Stomach (tissue), 4 donors: ENCODE measurements around the gene FLT3LG.

Experiments
- EP300 ChIP-seq: sonication (generic); formaldehyde crosslinking; IDR thresholded peaks from one replicate; pipeline ENCODE4 v1.6.1; 2017; ENCODE audit warnings: antibody characterized with exemption
- POLR2A ChIP-seq, 4 donors: fragments of 450-650 bp; IDR thresholded peaks; one replicate each; pipeline ENCODE4 v1.6.1; 2016; ENCODE audit warnings: antibody characterized with exemption in 4 of 4, control low read depth in 2 of 4, mild to moderate bottlenecking in 1 of 4, moderate library complexity in 1 of 4
- POLR2AphosphoS5 ChIP-seq, 3 donors: sonication (generic); formaldehyde crosslinking; IDR thresholded peaks; one replicate each; pipeline ENCODE4 v1.6.1; 2016; ENCODE audit warnings: antibody characterized with exemption in 3 of 3
- TF ChIP-seq, protein P1 (sequence below), 7 experiments: fragments of 450-650 bp in 4 of 7; fragments of 200-600 bp in 3 of 7; sonication (generic) in 3 of 7; IDR thresholded peaks; one replicate each; pipeline ENCODE4 v1.5.1; 2016 to 2019; ENCODE audit warnings: antibody characterized with exemption in 7 of 7, control low read depth in 2 of 7, mild to moderate bottlenecking in 1 of 7

DNA sequence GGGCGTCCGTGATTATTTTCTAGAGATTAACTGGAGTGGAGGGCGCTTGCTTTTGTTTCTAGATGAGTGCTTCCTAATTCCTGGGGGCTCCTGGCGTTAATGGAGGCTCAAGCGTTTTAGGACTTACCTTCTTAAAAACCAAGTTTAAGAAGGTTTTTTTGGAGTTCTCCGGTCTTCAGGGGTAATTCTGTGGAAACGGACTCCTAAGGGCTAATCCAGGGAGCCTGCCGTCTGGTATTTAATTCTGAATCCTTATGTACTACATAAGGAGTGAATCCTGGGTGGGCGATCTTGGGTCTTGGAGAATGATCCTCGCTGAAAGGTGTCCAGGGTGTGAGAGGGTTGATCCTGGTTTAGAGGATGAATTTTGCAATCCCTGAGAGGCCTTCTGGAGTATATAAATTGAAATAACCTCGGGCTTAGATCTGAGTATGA lies 22.6 kb downstream of the FLT3LG start:
- TF ChIP-seq, protein P1, sequence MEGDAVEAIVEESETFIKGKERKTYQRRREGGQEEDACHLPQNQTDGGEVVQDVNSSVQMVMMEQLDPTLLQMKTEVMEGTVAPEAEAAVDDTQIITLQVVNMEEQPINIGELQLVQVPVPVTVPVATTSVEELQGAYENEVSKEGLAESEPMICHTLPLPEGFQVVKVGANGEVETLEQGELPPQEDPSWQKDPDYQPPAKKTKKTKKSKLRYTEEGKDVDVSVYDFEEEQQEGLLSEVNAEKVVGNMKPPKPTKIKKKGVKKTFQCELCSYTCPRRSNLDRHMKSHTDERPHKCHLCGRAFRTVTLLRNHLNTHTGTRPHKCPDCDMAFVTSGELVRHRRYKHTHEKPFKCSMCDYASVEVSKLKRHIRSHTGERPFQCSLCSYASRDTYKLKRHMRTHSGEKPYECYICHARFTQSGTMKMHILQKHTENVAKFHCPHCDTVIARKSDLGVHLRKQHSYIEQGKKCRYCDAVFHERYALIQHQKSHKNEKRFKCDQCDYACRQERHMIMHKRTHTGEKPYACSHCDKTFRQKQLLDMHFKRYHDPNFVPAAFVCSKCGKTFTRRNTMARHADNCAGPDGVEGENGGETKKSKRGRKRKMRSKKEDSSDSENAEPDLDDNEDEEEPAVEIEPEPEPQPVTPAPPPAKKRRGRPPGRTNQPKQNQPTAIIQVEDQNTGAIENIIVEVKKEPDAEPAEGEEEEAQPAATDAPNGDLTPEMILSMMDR (IDR thresholded peaks at IDR 0.05): no peak
- TF ChIP-seq POLR2AphosphoS5 (IDR thresholded peaks at IDR 0.05) (no peak), POLR2A (IDR thresholded peaks at IDR 0.05) (no peak), EP300 (no peak)
